Mucosa of gallbladder (tissue), 1 donor: Measurements from ENCODE around the gene HNRNPUL2. TPM values are rescaled to one million over a fixed set of nuclear protein-coding genes. Genes with fewer than 3 reads are reported as not detected.
"Not testable (repeated sequence)": the region's sequence is repeated elsewhere in the genome, so short reads cannot be mapped to it uniquely, and the experiment has no call there.

Experiments used
- DNase-seq: peaks from one replicate; pipeline ENCODE4 v3.0.0-alpha.2; 2020; ENCODE audit warnings: low spot score
- total RNA-seq: library from RNA; stranded (reverse); gene quantifications from one replicate; pipeline ENCODE4 v1.2.1, GENCODE V29; 2021
- donor health status: DM: no; HTN: no; CAD: no.

The HNRNPUL2 gene
- total RNA-seq: 51.9 TPM

- DNase-seq: peak; percentile 99
These were observed at the start of gene HNRNPUL2 for GRCh38 chr11:62727165-62727871. HNRNPUL2 (minus strand) TSS chr11:62727457; CDS start chr11:62727156, 301 bp downstream.

GRCh38 chr11:62775646-62776045 is 48.4 kb upstream of the HNRNPUL2 start:
- no peak for DNase-seq

GRCh38 chr11:62774407-62774806 is 47.1 kb upstream of the HNRNPUL2 start:
- DNase-seq: no peak

- peak; percentile 98 for DNase-seq
These were observed 44.1 kb upstream of the HNRNPUL2 start, which contains the start of gene TAF6L for GRCh38 chr11:62771144-62772021. TAF6L (plus strand) TSS chr11:62771396; CDS start chr11:62775784, 4,388 bp downstream.

- DNase-seq: no peak
These were observed 43.5 kb upstream of the HNRNPUL2 start for GRCh38 chr11:62770778-62771143.

GRCh38 chr11:62760867-62761227 is 33.6 kb upstream of the HNRNPUL2 start:
- not testable (repeated sequence) for DNase-seq

- DNase-seq: no peak
These were observed 30.9 kb upstream of the HNRNPUL2 start for GRCh38 chr11:62757846-62758788.

- DNase-seq: no peak
These were observed 27.9 kb upstream of the HNRNPUL2 start for GRCh38 chr11:62755086-62755615.

- peak; percentile 98 for DNase-seq
These were observed 26.7 kb upstream of the HNRNPUL2 start, which contains the start of gene ZBTB3 for GRCh38 chr11:62753736-62754603. ZBTB3 (minus strand) TSS chr11:62754160; CDS start chr11:62753664, 496 bp downstream.

- no peak for DNase-seq
These were observed 25.9 kb upstream of the HNRNPUL2 start for GRCh38 chr11:62752994-62753735.

GRCh38 chr11:62752177-62752785 is 25.0 kb upstream of the HNRNPUL2 start:
- no peak for DNase-seq

- DNase-seq: not testable (repeated sequence)
These were observed 22.7 kb upstream of the HNRNPUL2 start for GRCh38 chr11:62749931-62750330.

- DNase-seq: no peak
These were observed 20.4 kb upstream of the HNRNPUL2 start for GRCh38 chr11:62747475-62748160.

GRCh38 chr11:62737196-62737595 is 9.9 kb upstream of the HNRNPUL2 start:
- no peak for DNase-seq

GRCh38 chr11:62732830-62733229 is 5.6 kb upstream of the HNRNPUL2 start:
- no peak for DNase-seq

GRCh38 chr11:62730076-62730475 is 2.8 kb upstream of the HNRNPUL2 start:
- not testable (repeated sequence) for DNase-seq

- DNase-seq: peak; percentile 88
These were observed 1.1 kb upstream of the HNRNPUL2 start, which contains the start of gene TTC9C for GRCh38 chr11:62728171-62728988. TTC9C (plus strand) TSS chr11:62728486; CDS start chr11:62728849, 363 bp downstream.

- peak; percentile 94 for DNase-seq
These were observed 564 bp upstream of the HNRNPUL2 start for GRCh38 chr11:62727872-62728170.
